NT2/D1 (cell line): ENCODE measurements around the gene ZNF771.
"Not testable (repeated sequence)": the region's sequence is repeated elsewhere in the genome, so short reads cannot be mapped to it uniquely, and the experiment has no call there.

Experiments
- DNase-seq: peaks from one replicate; pipeline ENCODE4 v3.0.0-alpha.2; 2011; ENCODE audit warnings: low read depth, low spot score
- H3K27me3 ChIP-seq: 2 replicates; pipeline ENCODE4 v1.6.0; 2011; ENCODE audit warnings: mild to moderate bottlenecking; ENCODE audit not compliant: insufficient read length, insufficient read depth
- H3K36me3 ChIP-seq: 2 replicates; pipeline ENCODE4 v1.6.1; 2011; ENCODE audit warnings: mild to moderate bottlenecking, low read length, mixed read lengths; ENCODE audit not compliant: insufficient read depth, insufficient read length
- H3K4me1 ChIP-seq: 2 replicates; pipeline ENCODE4 v1.5.1; 2011; ENCODE audit not compliant: insufficient read depth, insufficient read length
- H3K4me3 ChIP-seq: 2 replicates; pipeline ENCODE4 v1.5.1; 2011; ENCODE audit warnings: low read depth; ENCODE audit not compliant: insufficient read length
- H3K9ac ChIP-seq: 2 replicates; pipeline ENCODE4 v1.6.0; 2011; ENCODE audit warnings: low read depth; ENCODE audit not compliant: insufficient read length
- H3K9me3 ChIP-seq: 2 replicates; pipeline ENCODE4 v1.5.1; 2011; ENCODE audit warnings: mild to moderate bottlenecking, low read length; ENCODE audit not compliant: insufficient read depth
- SUZ12 ChIP-seq: IDR thresholded peaks from 2 replicates; pipeline ENCODE4 v1.6.1; 2011; ENCODE audit not compliant: insufficient read length, insufficient read depth; ENCODE audit errors: extremely low read depth
- YY1 ChIP-seq: IDR thresholded peaks from 2 replicates; pipeline ENCODE4 v1.6.1; 2011; ENCODE audit not compliant: insufficient read length, insufficient read depth
- ZNF274 ChIP-seq: IDR thresholded peaks from 2 replicates; pipeline ENCODE4 v1.6.1; 2011; ENCODE audit warnings: mild to moderate bottlenecking, low read depth, low read length

ZNF771 gene

DNA sequence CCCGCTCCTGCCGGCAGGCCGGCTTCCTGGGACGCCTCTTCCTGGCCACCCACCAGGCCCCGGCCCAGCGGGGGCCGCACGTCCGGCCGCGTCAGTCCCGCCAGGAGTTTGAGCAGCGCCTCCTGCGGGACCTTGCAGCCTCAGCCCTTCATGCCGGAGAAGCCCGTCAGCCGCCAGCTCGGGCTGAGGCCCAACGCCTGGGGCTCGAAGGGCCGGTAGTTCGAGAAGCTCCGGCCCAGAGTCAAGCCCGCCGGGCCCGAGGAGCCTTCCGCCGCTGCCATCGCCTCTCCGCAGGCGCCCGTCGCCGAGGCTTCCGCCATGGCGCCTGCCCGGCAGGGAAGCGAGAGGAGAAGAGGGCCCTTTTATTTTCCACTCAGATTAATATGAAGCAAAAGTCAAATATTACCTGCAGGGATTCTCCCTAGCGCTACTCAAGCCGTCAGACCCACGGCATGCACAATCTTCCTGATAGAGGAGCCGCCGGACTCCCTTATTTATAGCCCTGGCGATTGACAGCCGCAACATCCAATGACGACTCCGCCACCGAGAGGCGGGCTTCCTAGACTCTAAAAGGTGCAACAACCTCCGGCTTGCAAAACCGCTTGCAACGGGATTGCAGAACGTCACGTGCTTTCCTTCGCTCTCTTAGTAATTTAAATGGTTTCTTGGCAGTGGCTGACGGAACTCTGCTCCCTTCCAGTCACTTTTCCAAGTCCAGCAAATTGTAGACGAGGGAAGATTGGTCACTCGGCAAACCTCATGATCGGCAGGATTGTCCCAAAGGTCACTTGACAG is 38.2 kb downstream of the ZNF771 start, which contains the start of gene SEPHS2:
TSS of gene SEPHS2 (minus strand) at position 467 of the 795 bp plus-strand sequence. CDS start at position 320, 147 bp downstream.
- TF ChIP-seq ZNF274: no peak
- no peak for TF ChIP-seq YY1
- no peak for TF ChIP-seq SUZ12
- Histone ChIP-seq H3K27me3 (no peaks in the 10 kb centered on the region), H3K4me3 (peak within 1 kb of the TSS; percentile 92), H3K9me3 (peaks cover 10% of the 10 kb centered on the region; the same call in 1 of the 2 replicates), H3K9ac (peak within 1 kb of the TSS; percentile 90), H3K4me1 (peaks cover 6% of the 10 kb centered on the region), H3K36me3 (peaks cover 21% of the 10 kb centered on the region)
- peak; percentile 95 for DNase-seq

DNA sequence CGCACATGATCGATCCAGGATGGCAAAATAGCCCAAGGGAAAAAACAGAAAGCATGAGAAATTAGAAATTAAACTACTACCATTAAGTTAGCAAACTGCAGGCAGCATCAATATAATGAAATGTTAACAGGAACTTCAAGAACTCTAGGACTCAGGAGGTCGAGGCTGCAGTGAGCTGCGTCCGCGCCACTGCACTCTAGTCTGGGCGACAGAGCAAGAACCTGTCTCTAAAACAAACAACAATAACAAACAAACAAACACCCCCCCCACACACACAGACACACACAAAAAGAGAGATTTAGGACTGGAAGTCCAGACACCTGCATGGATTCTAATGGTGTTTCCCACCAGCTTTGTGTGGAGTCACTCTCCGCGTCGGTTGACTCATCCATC is 38.8 kb downstream of the ZNF771 start:
- no peak for DNase-seq
- no peak overlapping the region for H3K9ac ChIP-seq
- peak overlapping the region; percentile 92 for H3K4me3 ChIP-seq
- H3K27me3 ChIP-seq: no peaks in the 10 kb centered on the region
- no peak for TF ChIP-seq ZNF274
- no peak for TF ChIP-seq SUZ12
- TF ChIP-seq YY1: no peak
- peaks cover 10% of the 10 kb centered on the region; the same call in 1 of the 2 replicates for H3K9me3 ChIP-seq
- H3K36me3 ChIP-seq: peaks cover 21% of the 10 kb centered on the region
- peaks cover 6% of the 10 kb centered on the region for H3K4me1 ChIP-seq

DNA sequence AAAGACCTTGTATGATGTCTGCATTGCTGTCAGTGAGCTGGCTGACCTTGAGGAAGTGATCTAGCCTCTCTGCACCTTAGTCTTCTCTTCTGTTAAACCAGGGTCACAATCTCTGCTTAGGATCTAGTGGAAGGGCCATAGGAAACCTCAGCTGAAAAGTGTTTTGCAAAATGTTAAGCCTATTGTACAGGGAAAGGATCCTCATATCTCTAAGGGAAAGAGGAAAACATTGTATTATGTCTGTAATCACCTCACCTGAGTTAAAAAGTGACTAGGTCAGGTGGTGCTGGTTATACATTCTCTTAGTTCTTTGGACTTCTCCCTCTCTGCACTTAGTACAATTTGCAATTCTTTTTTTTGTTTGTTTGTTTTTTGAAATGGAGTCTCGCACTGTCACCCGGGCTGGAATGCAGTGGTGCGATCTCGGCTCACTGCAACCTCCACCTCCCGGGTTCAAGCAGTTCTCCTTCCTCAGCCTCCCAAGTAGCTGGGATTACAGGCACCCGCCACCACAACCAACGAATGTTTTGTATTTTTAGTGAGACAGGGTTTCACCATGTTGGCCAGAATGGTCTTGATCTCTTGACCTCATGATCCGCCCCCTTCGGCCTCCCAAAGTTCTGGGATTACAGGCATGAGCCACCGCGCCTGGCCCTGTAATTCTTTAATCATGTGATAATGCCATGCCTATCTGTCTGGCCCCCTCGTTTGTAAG is 40.3 kb downstream of the ZNF771 start:
- Histone ChIP-seq H3K4me3 (no peak overlapping the region), H3K36me3 (peaks cover 21% of the 10 kb centered on the region), H3K4me1 (peaks cover 6% of the 10 kb centered on the region), H3K9ac (no peak overlapping the region), H3K27me3 (no peaks in the 10 kb centered on the region), H3K9me3 (peaks cover 10% of the 10 kb centered on the region; the same call in 1 of the 2 replicates)
- no peak for DNase-seq
- no peak for TF ChIP-seq ZNF274
- no peak for TF ChIP-seq SUZ12
- TF ChIP-seq YY1: no peak

DNA sequence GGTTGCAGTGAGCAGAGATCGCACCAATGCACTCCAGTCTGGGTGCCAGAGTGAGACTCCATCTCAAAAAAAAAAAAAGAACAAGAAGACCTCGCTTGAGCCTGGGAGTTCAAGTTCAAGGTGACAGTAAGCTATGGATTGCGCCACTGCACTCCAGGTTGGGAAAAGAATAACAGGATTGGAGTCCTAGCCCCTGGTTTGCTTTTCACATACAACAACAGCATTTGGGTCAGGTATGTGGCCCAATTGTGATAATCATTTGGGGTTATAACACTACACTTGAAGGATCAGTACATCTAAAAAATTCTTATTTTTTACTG is 41.7 kb downstream of the ZNF771 start:
- Histone ChIP-seq H3K4me3 (no peak overlapping the region), H3K4me1 (peaks cover 6% of the 10 kb centered on the region), H3K9me3 (peaks cover 9% of the 10 kb centered on the region; the same call in 1 of the 2 replicates), H3K27me3 (no peaks in the 10 kb centered on the region), H3K9ac (no peak overlapping the region), H3K36me3 (peaks cover 9% of the 10 kb centered on the region)
- no peak for DNase-seq
- TF ChIP-seq SUZ12: no peak

DNA sequence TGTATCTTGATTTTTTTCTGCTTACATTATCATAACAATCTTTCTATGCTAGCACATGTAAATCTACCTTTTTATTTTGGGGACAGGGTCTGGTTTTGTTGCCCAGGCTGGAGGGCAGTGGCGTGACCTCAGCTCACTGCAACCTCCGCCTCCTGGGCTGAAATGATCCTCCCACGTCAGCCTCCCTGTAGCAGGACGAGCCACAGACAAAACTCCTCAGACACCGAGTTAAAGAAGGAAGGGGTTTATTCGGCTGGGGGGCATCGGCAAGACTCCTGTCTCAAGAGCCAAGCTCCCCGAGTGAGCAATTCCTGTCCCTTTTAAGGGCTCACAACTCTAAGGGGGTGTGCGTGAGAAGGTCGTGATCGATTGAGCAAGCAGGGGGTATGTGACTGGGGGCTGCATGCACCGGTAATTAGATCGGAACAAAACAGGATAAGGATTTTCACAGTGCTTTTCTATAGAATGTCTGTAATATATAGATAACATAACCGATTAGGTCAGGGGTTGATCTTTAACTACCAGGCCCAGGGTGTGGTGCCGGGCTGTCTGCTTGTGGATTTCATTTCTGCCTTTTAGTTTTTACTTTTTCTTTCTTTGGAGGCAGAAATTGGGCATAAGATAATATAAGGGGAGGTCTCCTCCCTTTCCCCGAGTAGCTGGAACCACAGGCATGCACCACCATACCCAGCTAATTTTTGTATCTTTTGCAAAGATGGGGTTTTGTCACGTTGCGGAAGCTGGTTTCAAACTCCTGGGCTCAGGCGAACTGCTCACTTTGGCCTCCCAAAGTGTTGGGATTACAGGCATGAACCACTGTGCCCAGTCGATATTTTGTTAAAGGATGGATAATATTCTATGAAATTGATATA is 45.5 kb downstream of the ZNF771 start:
- H3K9ac ChIP-seq, H3K4me3 ChIP-seq, H3K36me3 ChIP-seq, H3K27me3 ChIP-seq, H3K9me3 ChIP-seq, H3K4me1 ChIP-seq, DNase-seq: not testable (repeated sequence)

DNA sequence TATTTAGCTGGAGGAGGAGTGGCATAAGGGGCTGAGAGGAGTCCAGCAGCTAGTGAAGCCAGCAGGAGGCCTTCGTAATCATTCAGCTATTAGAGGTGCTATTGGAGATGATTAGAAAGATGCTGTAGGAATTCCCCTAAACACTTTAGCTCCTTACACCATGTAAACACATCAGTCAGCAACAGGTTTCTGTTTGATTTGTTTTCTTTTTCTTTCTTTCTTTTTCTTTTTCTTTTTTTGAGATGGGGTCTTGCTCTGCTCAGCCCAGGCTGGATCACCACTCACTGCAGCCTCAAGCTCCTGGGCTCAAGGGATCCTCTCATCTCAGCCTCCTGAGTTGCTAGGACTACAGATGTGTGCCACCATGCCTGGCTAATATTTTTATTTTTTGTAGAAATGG is 48.9 kb downstream of the ZNF771 start:
- no peaks in the 10 kb centered on the region for H3K9me3 ChIP-seq
- no peaks in the 10 kb centered on the region for H3K36me3 ChIP-seq
- TF ChIP-seq SUZ12 (no peak), ZNF274 (no peak)
- DNase-seq: no peak
- H3K4me3 ChIP-seq: no peak overlapping the region
- H3K4me1 ChIP-seq: peaks cover 7% of the 10 kb centered on the region
- no peaks in the 10 kb centered on the region for H3K27me3 ChIP-seq
- H3K9ac ChIP-seq: no peak overlapping the region

DNA sequence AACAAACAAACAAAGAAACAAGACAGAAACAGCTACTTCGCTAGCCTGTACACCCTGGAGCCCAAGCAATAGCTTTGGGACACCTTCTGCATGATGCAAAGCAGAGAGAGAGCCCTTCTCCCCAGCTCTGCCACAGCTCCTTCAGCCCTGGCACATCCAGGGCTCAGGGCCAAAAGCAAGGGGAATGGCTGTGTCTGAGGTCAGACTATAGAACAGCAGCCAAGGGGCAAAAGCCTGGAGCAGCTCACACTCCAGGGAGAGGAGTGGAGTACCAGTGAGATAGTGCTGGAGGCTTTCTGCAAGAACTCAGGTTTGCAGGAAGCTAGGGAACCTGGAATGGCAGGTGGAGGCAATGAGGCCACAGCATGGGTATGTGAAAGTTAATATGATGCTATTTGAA is 49.9 kb downstream of the ZNF771 start:
- DNase-seq: no peak
- peaks cover 7% of the 10 kb centered on the region for H3K4me1 ChIP-seq
- no peak overlapping the region for H3K9ac ChIP-seq
- no peaks in the 10 kb centered on the region for H3K27me3 ChIP-seq
- H3K9me3 ChIP-seq: no peaks in the 10 kb centered on the region
- no peaks in the 10 kb centered on the region for H3K36me3 ChIP-seq
- no peak for TF ChIP-seq YY1
- no peak for TF ChIP-seq ZNF274
- no peak for TF ChIP-seq SUZ12
- no peak overlapping the region for H3K4me3 ChIP-seq
